ENCODE measurements around the gene NTSR1. TPM values are rescaled to one million over a fixed set of nuclear protein-coding genes. Genes with fewer than 3 reads are reported as not detected.

The NTSR1 gene
- total and polyA plus RNA-seq, 4 donors = 1.3 to 6.1 (median 3.9) TPM

DNA sequence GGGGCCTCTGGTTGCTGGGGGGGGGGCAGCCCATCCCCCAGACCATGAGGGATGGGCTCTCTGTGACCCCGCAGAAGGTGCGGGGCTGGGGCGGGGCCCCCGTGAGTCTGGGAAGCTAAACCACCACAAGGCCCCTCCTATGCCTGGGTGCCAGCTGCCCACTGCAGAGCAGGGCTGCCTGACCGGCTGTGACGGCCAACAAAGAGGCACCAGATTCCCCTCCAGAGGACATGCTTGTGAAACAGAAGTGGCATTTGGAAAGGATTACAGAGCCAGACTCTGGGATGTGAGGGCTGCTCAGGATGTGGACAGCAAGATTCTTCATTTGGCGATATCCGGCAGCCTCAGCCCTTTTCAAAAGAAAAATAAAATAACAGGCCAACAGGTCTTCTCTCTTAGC is 16.5 kb upstream of the NTSR1 start:
- peak in 2 of 6 donors; percentile 75 to 81 for DNase-seq (ENCODE audit: low read depth in 4 of 6, low spot score in 6 of 6)
- Histone ChIP-seq H3K4me3 (ENCODE audit: low read depth, low read length) (no peak overlapping the region), H3K4me1 (ENCODE audit: control insufficient read depth, insufficient read depth, low read length) (peaks cover 66% of the 10 kb centered on the region), H3K9me3 (ENCODE audit: control insufficient read depth, insufficient read depth, low read length) (no peaks in the 10 kb centered on the region), H3K27me3 (ENCODE audit: control insufficient read depth, insufficient read depth, low read length) (peaks cover 2% of the 10 kb centered on the region), H3K27ac (ENCODE audit: low read depth, low read length) (no peak overlapping the region), H3K36me3 (ENCODE audit: control insufficient read depth, insufficient read depth, low read length) (peaks cover 6% of the 10 kb centered on the region)
- WGBS (ENCODE audit: insufficient coverage) = 34% methylated on average over 5 of the region's 8 CpGs

DNA sequence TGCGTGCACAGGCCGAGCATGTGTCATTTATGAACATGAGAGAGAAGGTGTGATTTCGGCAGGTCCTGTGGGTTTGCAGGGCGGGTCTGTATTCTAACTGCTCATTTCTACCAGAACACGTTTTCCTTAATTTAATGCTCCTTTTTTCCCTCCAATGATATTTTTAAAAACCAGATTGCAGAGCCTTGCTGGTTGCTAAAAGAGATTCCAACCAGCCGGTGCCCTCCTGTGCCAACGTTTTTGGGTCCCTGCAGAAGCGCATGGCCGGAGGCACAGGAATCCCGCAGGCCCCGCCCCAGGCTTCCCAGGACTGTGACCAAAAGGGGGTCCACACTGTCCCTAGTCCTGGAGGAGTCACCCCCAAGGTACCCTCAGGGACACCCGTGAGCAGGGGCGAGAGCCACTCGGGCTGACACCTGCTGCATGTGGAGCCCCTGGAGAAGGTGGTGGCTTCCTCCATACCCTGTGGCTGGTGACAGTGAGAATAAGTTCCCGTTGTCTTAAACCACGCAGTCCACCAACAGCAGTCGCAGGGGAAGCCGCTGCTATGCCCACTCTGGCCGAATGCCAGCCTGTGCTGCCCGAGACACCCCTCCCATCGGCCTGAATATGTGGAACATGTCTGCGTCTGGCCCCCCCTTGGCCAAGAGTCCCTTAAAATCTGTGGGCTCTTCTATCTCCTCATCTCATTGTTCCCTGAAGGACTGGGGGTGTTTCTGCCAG is 15.7 kb upstream of the NTSR1 start:
- Histone ChIP-seq H3K9me3 (ENCODE audit: control insufficient read depth, insufficient read depth, low read length) (no peaks in the 10 kb centered on the region), H3K36me3 (ENCODE audit: control insufficient read depth, insufficient read depth, low read length) (no peaks in the 10 kb centered on the region), H3K4me1 (ENCODE audit: control insufficient read depth, insufficient read depth, low read length) (peaks cover 67% of the 10 kb centered on the region), H3K4me3 (ENCODE audit: low read depth, low read length) (no peak overlapping the region), H3K27ac (ENCODE audit: low read depth, low read length) (no peak overlapping the region), H3K27me3 (ENCODE audit: control insufficient read depth, insufficient read depth, low read length) (peaks cover 2% of the 10 kb centered on the region)
- DNase-seq (ENCODE audit: low read depth in 4 of 6, low spot score in 6 of 6) = peak in 1 of 6 donors; percentile 64
- 73% methylated on average over 21 of the region's 22 CpGs for WGBS (ENCODE audit: insufficient coverage)

DNA sequence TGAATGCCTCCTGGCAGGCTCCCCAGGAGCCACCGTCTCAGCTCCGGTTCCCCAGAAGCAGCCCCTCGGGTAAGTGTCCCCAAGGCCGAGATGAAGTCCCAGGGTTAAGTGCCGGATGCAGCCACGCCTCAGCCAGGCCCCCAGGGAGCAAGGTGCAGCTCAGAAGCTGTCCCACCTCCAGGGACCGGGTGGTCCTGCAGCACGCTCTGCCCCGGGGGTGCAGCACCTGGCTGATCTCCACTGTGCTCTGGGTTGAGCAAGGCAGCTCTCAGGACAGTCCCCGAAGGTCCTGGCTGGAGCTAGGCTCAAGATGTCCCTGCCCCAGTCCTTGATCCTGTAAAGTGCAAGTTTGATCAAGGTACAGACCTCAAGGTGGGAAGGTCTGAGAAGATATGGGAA is 15.1 kb upstream of the NTSR1 start:
- peaks cover 68% of the 10 kb centered on the region for H3K4me1 ChIP-seq (ENCODE audit: control insufficient read depth, insufficient read depth, low read length)
- H3K9me3 ChIP-seq (ENCODE audit: control insufficient read depth, insufficient read depth, low read length) = no peaks in the 10 kb centered on the region
- H3K36me3 ChIP-seq (ENCODE audit: control insufficient read depth, insufficient read depth, low read length) = no peaks in the 10 kb centered on the region
- no peak overlapping the region for H3K27ac ChIP-seq (ENCODE audit: low read depth, low read length)
- DNase-seq (ENCODE audit: low read depth in 4 of 6, low spot score in 6 of 6) = no peak
- H3K4me3 ChIP-seq (ENCODE audit: low read depth, low read length) = no peak overlapping the region
- H3K27me3 ChIP-seq (ENCODE audit: control insufficient read depth, insufficient read depth, low read length) = peaks cover 2% of the 10 kb centered on the region
- 72% methylated on average over 9 of the region's 10 CpGs for WGBS (ENCODE audit: insufficient coverage)

DNA sequence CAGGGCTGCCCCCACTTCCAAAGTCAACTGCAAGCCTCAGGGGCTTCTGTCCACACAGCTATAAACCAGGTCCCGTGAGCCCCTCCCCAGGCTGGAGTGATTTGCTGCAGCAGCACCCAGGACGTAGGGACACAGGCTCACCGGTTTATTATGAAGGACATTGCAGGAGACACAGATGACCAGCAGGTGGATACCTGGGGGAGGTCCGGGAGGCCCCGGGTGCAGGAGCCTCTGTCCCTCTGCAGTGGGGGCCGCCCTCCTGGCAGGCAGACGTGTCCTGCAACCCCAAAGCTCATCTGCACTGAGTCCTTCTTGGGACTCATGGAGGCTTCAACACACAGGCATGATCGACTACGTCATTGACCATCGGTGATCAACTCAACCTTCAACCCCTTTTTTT is 14.5 kb upstream of the NTSR1 start:
- Histone ChIP-seq H3K9me3 (ENCODE audit: control insufficient read depth, insufficient read depth, low read length) (no peaks in the 10 kb centered on the region), H3K27me3 (ENCODE audit: control insufficient read depth, insufficient read depth, low read length) (peaks cover 2% of the 10 kb centered on the region), H3K36me3 (ENCODE audit: control insufficient read depth, insufficient read depth, low read length) (no peaks in the 10 kb centered on the region), H3K27ac (ENCODE audit: low read depth, low read length) (no peak overlapping the region), H3K4me3 (ENCODE audit: low read depth, low read length) (no peak overlapping the region), H3K4me1 (ENCODE audit: control insufficient read depth, insufficient read depth, low read length) (peaks cover 65% of the 10 kb centered on the region)
- no peak for DNase-seq (ENCODE audit: low read depth in 4 of 6, low spot score in 6 of 6)
- WGBS (ENCODE audit: insufficient coverage) = 88% methylated on average over 10 of the region's 10 CpGs

DNA sequence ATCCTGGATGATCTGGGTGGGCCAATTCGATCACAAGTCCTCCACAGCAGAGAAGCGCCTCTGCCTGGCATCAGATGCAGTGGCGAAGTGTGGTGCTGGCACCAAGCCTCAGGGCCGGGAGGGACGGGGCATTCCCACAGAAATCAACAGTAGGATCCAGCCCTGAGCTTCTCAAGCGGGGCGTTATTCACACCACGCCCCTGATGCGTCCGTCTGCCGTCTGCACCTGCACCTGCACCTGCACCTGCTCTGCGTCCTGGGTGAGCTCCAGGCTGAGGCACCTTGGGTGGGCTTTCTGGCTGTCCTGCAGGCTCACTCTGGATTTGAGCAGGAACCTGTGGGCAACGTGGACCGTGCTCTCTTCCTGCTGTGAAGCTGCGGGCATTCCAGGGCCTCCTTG is 13.8 kb upstream of the NTSR1 start:
- peaks cover 3% of the 10 kb centered on the region for H3K36me3 ChIP-seq (ENCODE audit: control insufficient read depth, insufficient read depth, low read length)
- no peaks in the 10 kb centered on the region for H3K9me3 ChIP-seq (ENCODE audit: control insufficient read depth, insufficient read depth, low read length)
- no peak for DNase-seq (ENCODE audit: low read depth in 4 of 6, low spot score in 6 of 6)
- peaks cover 65% of the 10 kb centered on the region for H3K4me1 ChIP-seq (ENCODE audit: control insufficient read depth, insufficient read depth, low read length)
- H3K27ac ChIP-seq (ENCODE audit: low read depth, low read length) = no peak overlapping the region
- H3K27me3 ChIP-seq (ENCODE audit: control insufficient read depth, insufficient read depth, low read length) = peaks cover 2% of the 10 kb centered on the region
- WGBS (ENCODE audit: insufficient coverage) = 82% methylated on average over 13 of the region's 15 CpGs
- H3K4me3 ChIP-seq (ENCODE audit: low read depth, low read length) = no peak overlapping the region

DNA sequence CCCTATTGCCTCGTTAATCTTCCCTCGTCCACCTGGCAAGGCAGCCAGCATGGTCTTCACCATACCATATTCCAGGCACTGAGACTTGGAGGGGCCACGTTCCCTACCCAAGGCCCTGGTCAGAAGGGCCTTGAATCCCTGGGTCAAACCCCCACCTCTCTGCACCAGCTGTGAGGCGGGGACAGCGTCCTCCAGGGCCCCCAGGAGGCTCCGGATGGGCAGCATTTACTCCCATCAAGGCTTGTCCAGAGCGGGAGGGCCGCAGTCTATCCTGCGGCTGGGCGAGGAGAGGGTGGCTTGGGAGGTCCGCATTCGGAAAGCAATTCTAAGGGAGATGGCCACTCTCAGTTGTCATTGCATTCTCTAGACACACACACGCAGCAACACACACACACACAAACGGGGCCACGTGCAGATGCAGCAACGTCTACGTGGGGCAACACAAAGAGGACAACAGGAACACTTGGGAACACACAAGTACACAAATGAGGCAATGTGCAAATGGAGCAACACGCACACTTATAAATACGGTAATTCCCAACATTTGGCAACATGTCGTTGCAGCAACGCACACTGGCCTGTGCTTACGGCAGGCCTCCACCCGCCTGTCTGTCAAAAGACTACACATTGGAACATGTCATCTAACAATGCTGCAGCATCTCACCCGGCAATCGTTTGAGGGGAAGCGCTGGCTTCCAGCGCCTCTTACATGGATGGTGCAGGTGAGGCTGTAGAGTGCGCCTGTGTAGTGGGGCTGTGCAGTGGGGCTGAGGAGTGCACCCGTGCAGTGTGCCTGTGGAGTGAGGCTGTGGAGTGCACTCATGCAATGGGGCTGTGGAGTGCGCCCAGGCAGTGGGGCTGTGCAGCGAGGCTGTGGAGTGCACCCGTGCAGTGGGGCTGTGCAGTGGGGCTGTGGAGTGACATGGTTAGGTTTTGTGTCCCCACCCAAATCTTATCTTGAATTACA is 12.9 kb upstream of the NTSR1 start:
- Histone ChIP-seq H3K36me3 (ENCODE audit: control insufficient read depth, insufficient read depth, low read length) (peaks cover 3% of the 10 kb centered on the region), H3K9me3 (ENCODE audit: control insufficient read depth, insufficient read depth, low read length) (no peaks in the 10 kb centered on the region), H3K4me3 (ENCODE audit: low read depth, low read length) (no peak overlapping the region), H3K27ac (ENCODE audit: low read depth, low read length) (no peak overlapping the region), H3K27me3 (ENCODE audit: control insufficient read depth, insufficient read depth, low read length) (peaks cover 2% of the 10 kb centered on the region), H3K4me1 (ENCODE audit: control insufficient read depth, insufficient read depth, low read length) (peaks cover 67% of the 10 kb centered on the region)
- 87% methylated on average over 25 of the region's 32 CpGs for WGBS (ENCODE audit: insufficient coverage)
- DNase-seq (ENCODE audit: low read depth in 4 of 6, low spot score in 6 of 6) = no peak

DNA sequence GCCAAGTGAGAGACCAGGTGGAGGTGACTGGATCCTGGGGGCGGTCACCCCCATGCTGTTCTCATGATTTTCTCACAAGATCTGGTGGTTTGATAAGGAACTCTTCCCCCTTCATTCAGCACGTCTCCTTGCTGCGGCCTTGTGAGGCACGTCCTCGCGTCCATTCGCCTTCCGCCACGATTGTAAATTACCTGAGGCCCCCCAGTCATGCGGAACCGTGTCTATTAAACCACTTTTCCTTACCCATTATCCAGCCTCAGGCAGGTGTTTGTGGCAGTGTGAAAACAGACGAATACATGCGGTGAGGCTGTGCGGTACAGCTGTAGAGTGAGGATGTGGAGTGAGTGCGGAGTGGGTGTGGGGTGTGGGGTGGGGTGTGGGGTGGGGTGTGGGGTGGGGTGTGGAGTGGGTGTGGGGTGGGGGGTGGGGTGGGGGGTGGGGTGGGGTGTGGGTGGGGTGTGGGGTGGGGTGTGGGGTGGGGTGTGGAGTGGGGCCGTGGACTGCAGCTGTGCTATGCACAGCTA is 12.1 kb upstream of the NTSR1 start:
- 85% methylated on average over 4 of the region's 16 CpGs for WGBS (ENCODE audit: insufficient coverage)
- peaks cover 3% of the 10 kb centered on the region for H3K36me3 ChIP-seq (ENCODE audit: control insufficient read depth, insufficient read depth, low read length)
- H3K27me3 ChIP-seq (ENCODE audit: control insufficient read depth, insufficient read depth, low read length) = peaks cover 2% of the 10 kb centered on the region
- no peaks in the 10 kb centered on the region for H3K9me3 ChIP-seq (ENCODE audit: control insufficient read depth, insufficient read depth, low read length)
- no peak overlapping the region for H3K4me3 ChIP-seq (ENCODE audit: low read depth, low read length)
- no peak overlapping the region for H3K27ac ChIP-seq (ENCODE audit: low read depth, low read length)
- peaks cover 59% of the 10 kb centered on the region for H3K4me1 ChIP-seq (ENCODE audit: control insufficient read depth, insufficient read depth, low read length)
- DNase-seq (ENCODE audit: low read depth in 4 of 6, low spot score in 6 of 6) = peak in 1 of 6 donors; percentile 60

DNA sequence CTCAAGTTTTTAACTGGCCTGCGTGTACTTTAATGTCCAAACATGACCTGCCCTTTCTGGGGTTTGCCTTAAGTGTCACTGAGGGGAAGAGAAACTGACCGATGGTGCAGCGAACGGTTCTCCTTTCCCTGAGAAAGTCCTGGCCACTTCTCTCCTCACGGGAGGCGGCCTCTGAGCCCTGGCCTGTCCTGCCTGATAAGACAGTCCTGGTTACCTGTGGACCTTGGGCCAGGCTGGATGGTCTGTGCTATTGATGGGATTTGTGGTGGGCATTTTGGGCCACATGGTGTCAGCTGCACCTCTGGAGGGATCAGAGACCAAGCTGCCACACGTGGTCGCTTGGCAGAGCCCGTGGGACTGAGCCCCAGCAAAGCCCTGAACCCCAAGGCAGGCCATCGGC is 11.6 kb upstream of the NTSR1 start:
- Histone ChIP-seq H3K4me1 (ENCODE audit: control insufficient read depth, insufficient read depth, low read length) (peaks cover 54% of the 10 kb centered on the region), H3K27ac (ENCODE audit: low read depth, low read length) (no peak overlapping the region)
- WGBS (ENCODE audit: insufficient coverage) = 72% methylated on average over 10 of the region's 10 CpGs

DNA sequence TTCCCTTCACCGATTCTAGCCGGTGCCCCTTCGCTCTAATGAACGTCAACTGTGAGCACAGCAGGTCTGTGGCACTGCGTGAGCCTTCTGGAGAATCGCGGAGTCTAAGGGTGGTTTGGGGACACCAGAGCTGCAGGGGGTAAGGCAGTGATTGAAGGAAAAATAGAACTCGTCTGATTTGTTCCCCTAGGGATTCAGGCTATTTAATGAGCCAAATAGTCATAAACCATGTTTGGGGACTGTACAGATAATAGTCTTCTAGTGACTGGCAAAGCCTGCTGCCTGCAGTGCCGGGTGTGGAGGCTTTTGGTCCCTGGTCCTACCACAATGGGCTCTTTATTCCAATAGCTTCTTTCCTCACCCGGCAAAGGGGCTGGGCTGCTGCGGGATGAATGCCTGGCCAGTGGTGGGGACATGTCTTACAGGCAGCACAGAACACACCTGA is 11.1 kb upstream of the NTSR1 start:
- 15% methylated on average over 6 of the region's 11 CpGs for WGBS (ENCODE audit: insufficient coverage)
- no peak overlapping the region for H3K27ac ChIP-seq (ENCODE audit: low read depth, low read length)
- no peak overlapping the region for H3K4me3 ChIP-seq (ENCODE audit: low read depth, low read length)
- no peaks in the 10 kb centered on the region for H3K9me3 ChIP-seq (ENCODE audit: control insufficient read depth, insufficient read depth, low read length)
- H3K36me3 ChIP-seq (ENCODE audit: control insufficient read depth, insufficient read depth, low read length) = peaks cover 3% of the 10 kb centered on the region
- peaks cover 49% of the 10 kb centered on the region for H3K4me1 ChIP-seq (ENCODE audit: control insufficient read depth, insufficient read depth, low read length)
- DNase-seq (ENCODE audit: low read depth in 4 of 6, low spot score in 6 of 6) = peak in 2 of 6 donors; percentile 70 to 86
- H3K27me3 ChIP-seq (ENCODE audit: control insufficient read depth, insufficient read depth, low read length) = peaks cover 2% of the 10 kb centered on the region

More for the DNA sequence above, 11.6 kb upstream of the NTSR1 start:
- peaks cover 3% of the 10 kb centered on the region for H3K36me3 ChIP-seq (ENCODE audit: control insufficient read depth, insufficient read depth, low read length)
- peaks cover 2% of the 10 kb centered on the region for H3K27me3 ChIP-seq (ENCODE audit: control insufficient read depth, insufficient read depth, low read length)
- no peaks in the 10 kb centered on the region for H3K9me3 ChIP-seq (ENCODE audit: control insufficient read depth, insufficient read depth, low read length)
- H3K4me3 ChIP-seq (ENCODE audit: low read depth, low read length) = no peak overlapping the region
- no peak for DNase-seq (ENCODE audit: low read depth in 4 of 6, low spot score in 6 of 6)

All from spinal cord (tissue), 10 donors.